NB4 (cell line): Measurements from ENCODE around the gene APOBR.

Experiments
- DNase-seq: peaks from one replicate; pipeline ENCODE4 v3.0.0; 2010; ENCODE audit warnings: low read depth
- H3K4me3 ChIP-seq: one replicate; pipeline ENCODE4 v1.5.1; 2011; ENCODE audit warnings: mild to moderate bottlenecking, low read depth, low read length, moderate library complexity
- MYC ChIP-seq: IDR thresholded peaks from 2 replicates; pipeline ENCODE4 v1.6.1; 2011; ENCODE audit warnings: low read depth, low read length
- POLR2A ChIP-seq: IDR thresholded peaks from 2 replicates; pipeline ENCODE4 v1.6.1; 2011; ENCODE audit warnings: mild to moderate bottlenecking; ENCODE audit not compliant: insufficient read length; ENCODE audit errors: extremely low read depth
- TF ChIP-seq, protein P1 (sequence below): IDR thresholded peaks from 2 replicates; pipeline ENCODE4 v1.6.1; 2011; ENCODE audit warnings: low read depth, low read length
- TF ChIP-seq, protein P2 (sequence below): IDR thresholded peaks from one replicate; pipeline ENCODE4 v1.5.1; 2012; ENCODE audit warnings: low read depth, low read length

APOBR gene

GRCh38 chr16:28511801-28512789 is 17.7 kb downstream of the APOBR start:
- TF ChIP-seq POLR2A (no peak), MYC (no peak)
- TF ChIP-seq, protein P1, sequence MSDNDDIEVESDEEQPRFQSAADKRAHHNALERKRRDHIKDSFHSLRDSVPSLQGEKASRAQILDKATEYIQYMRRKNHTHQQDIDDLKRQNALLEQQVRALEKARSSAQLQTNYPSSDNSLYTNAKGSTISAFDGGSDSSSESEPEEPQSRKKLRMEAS = no peak
- TF ChIP-seq, protein P2, sequence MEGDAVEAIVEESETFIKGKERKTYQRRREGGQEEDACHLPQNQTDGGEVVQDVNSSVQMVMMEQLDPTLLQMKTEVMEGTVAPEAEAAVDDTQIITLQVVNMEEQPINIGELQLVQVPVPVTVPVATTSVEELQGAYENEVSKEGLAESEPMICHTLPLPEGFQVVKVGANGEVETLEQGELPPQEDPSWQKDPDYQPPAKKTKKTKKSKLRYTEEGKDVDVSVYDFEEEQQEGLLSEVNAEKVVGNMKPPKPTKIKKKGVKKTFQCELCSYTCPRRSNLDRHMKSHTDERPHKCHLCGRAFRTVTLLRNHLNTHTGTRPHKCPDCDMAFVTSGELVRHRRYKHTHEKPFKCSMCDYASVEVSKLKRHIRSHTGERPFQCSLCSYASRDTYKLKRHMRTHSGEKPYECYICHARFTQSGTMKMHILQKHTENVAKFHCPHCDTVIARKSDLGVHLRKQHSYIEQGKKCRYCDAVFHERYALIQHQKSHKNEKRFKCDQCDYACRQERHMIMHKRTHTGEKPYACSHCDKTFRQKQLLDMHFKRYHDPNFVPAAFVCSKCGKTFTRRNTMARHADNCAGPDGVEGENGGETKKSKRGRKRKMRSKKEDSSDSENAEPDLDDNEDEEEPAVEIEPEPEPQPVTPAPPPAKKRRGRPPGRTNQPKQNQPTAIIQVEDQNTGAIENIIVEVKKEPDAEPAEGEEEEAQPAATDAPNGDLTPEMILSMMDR = no peak
- DNase-seq = no peak
- no peak overlapping the region for H3K4me3 ChIP-seq

DNA sequence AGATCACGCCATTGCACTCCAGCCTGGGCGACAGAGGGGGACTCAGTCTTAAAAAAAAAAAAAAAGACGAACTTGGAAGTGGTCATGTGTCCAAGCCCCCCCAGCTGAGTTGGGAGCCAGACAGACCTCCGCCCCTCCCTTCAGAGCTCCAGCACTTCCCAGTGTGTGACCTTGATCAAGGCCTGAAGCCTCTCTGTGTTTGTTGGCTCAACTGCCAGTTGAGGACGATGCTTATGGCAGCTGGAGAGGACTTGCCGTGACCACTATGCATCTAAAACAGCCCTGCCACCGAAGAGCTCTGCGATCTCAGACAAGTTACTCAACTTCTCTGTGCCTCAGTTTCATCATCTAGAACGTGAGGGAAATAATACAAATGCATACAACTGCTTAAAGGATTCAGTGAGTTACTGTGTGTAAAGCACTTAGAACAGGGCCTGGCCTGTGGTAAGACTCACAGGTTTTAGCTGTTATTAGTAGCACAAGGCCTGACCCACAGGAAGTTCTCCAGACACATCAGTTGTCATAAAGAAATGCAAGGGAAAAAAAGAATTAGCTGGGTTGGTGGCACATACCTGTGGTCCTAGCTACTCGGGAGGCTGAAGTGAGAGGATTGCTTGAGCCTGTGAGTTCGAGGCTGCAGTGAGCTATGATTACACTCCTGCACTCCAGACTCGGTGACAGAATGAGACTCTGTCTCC is 19.2 kb downstream of the APOBR start:
- DNase-seq = no peak
- TF ChIP-seq, protein P1 = no peak
- TF ChIP-seq, protein P2 = no peak
- TF ChIP-seq MYC (no peak), POLR2A (no peak)
- no peak overlapping the region for H3K4me3 ChIP-seq

DNA sequence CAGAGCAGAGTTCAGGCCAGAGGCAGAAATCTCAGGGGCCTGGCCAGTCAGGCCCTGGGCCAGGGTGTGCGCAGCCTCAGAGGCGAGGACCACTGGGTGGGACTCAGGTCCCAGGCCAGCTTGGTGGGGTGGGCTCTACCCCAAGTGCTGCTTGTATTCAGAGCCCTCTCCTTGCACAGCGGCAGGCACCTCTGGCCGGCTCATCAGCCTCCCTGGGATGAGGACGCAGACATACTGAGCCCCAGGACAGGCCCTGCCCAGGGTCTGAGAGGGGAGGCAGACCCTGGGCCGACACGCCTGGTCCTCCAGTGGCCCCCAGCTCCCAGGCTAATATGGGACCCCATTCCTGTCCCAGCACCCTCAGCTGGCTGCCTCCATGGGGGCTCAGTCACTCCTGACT is 19.8 kb downstream of the APOBR start:
- DNase-seq = no peak
- TF ChIP-seq, protein P2 = no peak
- TF ChIP-seq, protein P1 = no peak
- TF ChIP-seq MYC (no peak), POLR2A (no peak)
- no peak overlapping the region for H3K4me3 ChIP-seq

GRCh38 chr16:28520672-28521071 is 26.2 kb downstream of the APOBR start:
- TF ChIP-seq, protein P2 = no peak
- TF ChIP-seq POLR2A (no peak), MYC (no peak)
- TF ChIP-seq, protein P1 = no peak
- H3K4me3 ChIP-seq = no peak overlapping the region
- no peak for DNase-seq

- no peak for DNase-seq
- TF ChIP-seq MYC (no peak), POLR2A (no peak)
- TF ChIP-seq, protein P2 = no peak
- TF ChIP-seq, protein P1 = no peak
- H3K4me3 ChIP-seq = no peak overlapping the region
Measured at GRCh38 chr16:28521436-28521835, 27.0 kb downstream of the APOBR start.
